Stimulated activated CD8-positive, alpha-beta memory T cell treated with anti-CD3 and anti-CD28 coated beads, Interleukin-12 subunit alpha, Interleukin-12 subunit beta, amount 100 ng/mL, for 24 hours (primary cell): ENCODE data around the gene ZNF613.
"Not testable (repeated sequence)": the region's sequence is repeated elsewhere in the genome, so short reads cannot be mapped to it uniquely, and the experiment has no call there.

Experiments used
- DNase-seq: peaks from one replicate; pipeline ENCODE4 v3.0.0-alpha.2; 2020; ENCODE audit errors: extremely low read depth

Gene ZNF613

DNA sequence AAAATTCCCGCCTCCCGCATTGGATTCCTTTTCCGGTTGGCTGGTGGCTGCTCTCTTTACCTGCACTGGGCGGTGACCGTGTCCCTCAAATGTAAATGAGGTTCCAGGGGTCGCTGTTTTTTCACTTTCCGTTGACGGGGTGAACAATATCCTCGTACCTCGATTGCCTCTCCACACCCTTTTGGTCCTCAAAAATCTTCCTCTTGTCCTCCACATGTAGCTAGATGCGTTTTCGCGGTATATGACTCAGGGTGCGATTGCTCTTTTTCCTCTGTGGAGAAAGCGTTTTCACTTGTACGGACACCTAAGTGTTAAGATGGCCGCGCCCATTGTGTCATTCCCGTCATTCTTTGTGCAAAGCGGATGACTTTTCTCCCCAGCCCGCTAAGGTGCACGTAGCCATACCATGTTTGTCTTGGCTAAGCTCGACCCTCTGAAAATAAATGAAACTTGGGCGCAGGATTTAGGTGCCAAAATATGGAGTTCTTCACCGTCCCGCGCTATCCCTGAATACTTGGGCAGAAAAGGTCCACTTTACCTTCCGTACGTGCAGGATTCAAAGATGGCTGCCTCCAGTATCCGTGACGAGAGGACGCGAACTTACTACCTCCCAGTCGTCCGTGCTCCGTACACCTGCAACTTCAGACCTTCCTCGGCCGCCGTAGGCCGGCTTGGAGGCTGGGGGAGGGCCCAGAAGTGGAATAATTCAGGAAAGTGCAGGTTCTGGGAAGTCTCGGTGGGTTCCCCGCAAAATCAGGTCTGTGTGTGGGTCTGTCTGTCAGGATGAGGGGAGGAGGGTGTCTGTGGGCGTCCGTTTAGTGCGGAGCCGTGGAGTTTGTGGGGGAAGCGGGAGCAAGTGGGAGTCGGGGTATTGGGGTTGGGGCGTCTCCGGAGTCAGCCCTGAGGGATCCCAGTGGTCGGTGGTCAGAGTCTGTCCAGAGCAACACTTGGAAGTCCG is at the start of gene ZNF613:
Gene ZNF613 (plus strand): TSS at position 689 of the 958 bp plus-strand sequence. CDS start 8,749 bp downstream, outside the sequence.
- DNase-seq = peak; percentile 57

DNA sequence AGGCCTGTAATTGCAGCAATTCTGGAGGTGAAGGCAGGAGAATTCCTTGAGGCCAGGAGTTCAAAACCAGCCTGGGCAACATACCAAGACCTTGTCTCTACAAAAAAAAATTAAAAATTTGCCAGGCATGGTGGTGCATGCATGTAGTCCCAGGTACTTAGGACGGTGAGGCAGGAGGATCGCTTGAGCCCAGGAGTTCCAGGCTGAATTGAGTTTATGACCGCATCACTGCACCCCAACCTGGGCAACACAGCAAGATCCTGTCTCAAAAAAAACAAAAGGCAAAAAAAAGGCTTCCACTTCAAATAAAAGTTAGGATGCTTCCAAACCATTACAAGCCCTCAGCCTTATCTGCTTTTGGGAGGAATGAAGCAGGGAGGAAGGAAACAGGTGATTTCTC is 44.8 kb upstream of the ZNF613 start:
- DNase-seq = no peak

DNA sequence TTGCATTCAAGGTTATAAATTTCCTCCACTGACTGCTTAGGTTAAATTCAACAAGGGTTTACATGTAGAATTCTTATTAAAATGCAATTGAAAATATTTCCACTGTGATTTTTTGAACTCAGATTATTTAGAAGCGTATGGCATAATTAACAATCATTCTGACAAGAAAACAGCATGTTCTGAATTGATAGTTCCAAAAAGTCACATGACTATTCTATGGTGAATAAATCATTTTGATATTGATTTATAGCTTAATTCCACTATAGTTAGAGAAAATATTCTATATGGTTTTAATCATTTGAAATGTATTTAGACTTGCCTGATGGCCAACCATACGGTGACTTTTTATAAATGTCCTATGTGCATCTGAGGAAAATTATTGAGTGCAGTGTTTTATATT is 42.6 kb upstream of the ZNF613 start:
- no peak for DNase-seq

DNA sequence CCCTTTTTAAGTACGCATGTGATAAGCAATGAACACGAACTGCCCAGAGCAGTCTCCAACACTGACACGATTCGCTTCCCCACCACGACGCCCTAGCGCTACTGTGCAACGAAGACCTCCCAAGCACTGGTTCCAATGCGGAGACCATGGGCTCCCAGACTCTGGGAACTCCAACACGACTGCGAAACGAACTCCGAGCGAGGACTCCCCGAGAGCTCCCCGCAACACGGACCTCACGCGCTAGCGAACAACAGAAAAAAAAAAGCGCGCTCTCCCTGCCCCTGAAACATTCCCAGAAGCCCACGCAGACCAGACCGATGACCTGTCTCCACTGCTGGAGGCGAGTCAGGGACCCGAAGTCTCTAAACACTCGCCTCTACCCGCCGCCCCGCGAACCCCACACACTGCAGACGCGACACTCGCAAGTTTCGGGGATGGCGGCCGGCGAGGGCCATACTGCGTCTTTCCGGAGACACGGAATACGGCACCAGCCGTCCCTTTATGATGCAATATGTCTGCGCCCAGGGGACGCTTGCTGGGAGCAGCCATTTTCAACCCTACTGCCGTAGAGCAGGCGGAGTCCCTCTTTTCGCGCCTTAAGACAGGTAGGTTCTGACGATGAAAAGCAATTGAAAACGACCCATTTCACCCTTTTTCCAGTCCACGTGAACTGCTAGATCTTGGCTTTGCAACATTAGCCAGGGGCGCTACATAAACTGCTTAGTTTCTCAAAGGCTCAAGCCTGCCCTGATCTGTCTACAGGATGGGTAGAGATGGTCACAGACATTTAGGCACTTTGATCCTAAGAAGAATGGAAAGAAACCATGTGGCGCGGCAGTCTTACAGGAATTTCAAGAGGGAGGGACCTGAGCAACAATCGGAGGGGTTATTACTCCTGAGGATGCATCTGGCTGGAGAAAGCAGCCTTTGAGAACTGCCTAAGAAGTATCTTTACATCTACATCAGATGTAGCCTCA is 39.5 kb upstream of the ZNF613 start, which contains the start of gene ZNF577:
Gene ZNF577 (minus strand): TSS at position 430 of the 977 bp plus-strand sequence. CDS start 7,569 bp downstream, outside the sequence.
- DNase-seq = peak; percentile 22

DNA sequence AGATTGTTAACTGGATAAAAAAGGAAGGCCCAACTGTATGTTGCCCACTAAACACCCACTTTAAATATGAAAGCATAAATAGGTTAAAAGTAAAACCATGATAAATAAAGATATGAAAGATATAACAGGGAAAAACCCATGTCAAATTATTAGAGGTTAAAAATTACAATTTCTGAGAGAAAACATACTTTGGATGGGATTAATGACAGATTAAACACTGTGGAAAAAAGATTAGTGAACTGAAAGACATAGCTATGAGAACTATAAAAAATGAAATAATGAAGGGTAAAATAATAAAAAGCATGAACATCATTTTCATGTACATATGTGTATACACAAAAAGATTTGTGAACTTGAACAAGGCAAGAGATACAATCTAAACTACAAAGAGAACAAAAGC is 37.3 kb upstream of the ZNF613 start:
- no peak for DNase-seq

DNA sequence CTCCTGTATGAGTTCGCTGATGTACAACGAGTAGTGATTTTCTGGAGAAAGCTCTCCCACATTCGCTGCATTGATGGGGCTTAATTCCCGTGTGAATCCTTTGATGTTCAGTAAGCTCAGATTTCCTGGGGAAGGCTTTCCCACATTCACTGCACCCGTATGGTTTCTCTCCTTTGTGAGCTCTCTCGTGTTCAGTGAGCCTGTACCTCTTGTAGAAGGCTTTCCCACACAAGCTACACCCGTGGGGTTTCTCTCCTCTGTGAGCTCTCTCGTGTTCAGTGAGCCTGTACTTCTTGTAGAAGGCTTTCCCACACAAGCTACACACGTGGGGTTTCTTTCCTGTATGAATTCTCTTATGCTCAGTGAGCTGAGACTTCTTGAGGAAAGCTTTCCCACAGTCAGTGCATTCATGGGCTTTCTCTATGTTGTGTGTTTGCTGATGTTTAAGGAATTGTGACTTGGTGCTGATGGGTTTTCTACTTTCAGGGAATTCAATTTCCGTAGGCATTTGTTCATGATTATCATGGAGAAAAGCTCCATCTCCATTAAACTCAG is 36.0 kb upstream of the ZNF613 start:
- DNase-seq = no peak

DNA sequence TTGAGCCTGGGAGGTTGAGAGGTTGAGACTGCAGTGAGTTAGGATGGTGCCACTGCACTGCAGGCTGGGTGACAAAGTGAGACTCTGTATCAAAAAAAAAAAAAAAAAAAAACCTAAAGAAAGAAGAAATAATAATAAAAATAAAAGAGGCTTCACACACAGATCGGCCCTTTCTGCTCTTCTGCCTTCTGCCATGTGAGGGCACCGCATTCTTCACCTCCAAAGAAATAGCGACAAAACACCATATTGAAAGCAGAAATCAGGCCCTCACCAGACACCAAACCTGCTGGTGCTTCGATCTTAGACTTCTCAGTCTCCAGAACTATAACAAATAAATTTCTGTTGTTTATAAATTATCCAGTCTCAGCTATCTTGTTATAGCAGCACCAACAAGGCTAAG is 25.4 kb upstream of the ZNF613 start:
- DNase-seq = no peak

DNA sequence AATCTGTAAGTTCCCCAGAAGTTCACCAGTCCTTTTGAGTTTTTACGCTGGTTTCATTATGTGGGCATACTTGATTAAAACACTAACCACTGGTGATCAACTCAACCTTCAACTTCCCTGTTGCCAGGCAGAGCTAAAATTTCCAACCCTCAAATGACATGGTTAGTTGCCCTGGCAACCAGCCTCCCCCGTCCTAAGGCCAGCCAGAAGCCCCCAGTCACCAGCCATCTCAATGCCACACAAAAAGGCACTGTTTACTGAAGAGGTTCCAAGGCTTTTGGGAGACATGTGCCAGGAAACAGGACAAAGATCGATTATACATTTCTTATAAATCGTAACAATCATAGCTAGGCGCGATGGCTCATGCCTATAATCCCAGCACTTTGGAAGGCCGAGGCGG is 24.1 kb upstream of the ZNF613 start:
- DNase-seq = no peak

DNA sequence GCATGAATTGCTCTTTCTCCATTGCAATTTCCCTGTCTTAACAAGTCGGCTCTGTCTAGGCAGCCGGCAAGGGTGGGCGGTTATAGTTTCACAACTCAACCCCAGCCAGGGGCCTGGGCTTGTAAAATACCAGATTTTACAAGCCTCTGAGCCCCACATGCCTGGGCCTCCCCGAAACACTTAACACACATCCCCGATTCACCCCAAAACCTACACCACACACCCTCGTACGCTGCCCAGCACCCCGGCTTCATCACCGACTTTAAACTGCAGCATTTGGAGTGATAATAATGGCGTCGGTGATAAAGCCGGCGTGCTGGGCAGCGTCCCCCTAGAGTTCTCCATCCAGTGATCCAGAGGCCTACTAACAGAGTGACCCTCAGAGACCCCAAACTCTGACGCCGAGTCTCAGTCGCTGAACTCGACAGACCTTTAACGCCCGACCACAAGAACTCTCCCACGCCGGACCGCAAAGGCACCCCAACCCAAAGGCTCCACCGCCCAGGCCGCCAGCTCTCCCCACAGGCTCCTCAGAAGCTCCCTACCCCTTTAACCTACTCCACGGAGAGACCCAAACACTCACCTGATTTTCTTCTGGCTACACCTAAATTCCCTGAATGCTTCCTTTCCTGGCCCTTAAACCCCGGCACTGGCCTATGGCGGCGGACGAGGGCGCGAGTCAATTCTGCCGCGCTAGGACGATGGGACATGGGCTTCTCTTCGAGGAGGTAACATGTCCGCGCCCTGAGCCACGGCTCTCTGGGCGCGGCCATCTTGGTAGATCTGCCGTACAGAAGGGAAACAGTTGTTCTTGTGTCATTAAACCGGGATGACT is 22.7 kb upstream of the ZNF613 start, which contains the start of gene ZNF649:
Gene ZNF649 (minus strand): TSS at position 687 of the 835 bp plus-strand sequence. CDS start 4,910 bp downstream, outside the sequence.
- DNase-seq = peak; percentile 51

DNA sequence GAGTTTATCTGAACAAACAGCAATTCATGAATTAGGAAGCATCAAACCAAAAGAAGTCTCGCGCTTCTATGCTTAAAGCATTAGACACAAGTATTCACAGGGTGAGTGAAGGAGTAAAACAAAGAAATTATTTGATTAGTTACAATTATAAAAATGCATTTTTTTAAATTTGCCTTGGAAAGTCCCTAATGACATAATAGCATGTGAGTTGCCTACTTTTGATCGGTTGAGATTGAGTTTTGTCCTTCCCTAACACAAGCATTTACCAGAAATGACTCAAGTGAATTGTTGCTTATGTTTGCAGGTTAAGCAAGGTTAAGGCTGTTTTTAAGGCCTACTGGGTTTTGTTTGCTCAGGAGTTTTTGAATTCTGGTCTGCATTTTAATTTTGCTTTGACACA is 22.1 kb upstream of the ZNF613 start:
- no peak for DNase-seq

DNA sequence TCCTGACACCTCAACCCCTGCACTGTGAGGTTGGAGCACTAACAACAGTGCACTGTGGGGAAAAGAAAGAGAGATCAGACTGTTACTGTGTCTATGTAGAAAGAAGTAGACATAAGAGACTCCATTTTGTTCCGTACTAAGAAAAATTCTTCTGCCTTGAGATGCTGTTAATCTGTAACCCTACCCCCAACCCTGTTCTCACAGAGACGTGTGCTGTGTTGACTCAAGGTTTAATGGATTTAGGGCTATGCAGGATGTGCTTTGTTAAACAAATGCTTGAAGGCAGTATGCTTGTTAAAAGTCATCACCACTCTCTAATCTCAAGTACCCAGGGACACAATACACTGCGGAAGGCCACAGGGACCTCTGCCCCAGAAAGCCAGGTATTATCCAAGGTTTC is 21.6 kb upstream of the ZNF613 start:
- not testable (repeated sequence) for DNase-seq

DNA sequence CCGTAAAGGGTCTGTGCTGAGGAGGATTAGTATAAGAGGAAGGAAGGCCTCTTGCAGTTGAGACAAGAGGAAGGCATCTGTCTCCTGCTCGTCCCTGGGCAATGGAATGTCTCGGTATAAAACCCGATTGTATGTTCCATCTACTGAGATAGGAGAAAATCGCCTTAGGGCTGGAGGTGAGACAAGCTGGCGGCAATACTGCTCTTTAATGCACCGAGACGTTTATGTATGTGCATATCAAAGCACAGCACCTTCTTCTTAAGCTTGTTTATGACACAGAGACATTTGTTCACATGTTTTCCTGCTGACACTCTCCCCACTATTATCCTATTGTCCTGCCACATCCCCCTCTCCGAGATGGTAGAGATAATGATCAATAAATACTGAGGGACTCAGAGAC is 21.2 kb upstream of the ZNF613 start:
- not testable (repeated sequence) for DNase-seq

DNA sequence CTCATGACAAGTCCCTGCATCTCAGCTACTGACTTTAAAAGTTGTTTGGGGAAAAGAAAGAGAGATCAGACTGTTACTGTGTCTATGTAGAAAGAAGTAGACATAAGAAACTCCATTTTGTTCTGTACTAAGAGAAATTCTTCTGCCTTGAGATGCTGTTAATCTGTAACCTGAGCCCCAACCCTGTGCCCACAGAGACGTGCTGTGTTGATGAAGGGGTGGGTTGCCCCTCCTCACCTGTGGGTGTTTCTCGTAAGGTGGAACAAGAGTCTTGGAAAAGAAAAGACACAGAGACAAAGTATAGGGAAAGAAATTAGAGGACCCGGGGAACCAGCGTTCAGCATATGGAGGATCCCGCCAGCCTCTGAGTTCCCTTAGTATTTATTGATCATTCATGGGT is 19.3 kb upstream of the ZNF613 start:
- DNase-seq = not testable (repeated sequence)

DNA sequence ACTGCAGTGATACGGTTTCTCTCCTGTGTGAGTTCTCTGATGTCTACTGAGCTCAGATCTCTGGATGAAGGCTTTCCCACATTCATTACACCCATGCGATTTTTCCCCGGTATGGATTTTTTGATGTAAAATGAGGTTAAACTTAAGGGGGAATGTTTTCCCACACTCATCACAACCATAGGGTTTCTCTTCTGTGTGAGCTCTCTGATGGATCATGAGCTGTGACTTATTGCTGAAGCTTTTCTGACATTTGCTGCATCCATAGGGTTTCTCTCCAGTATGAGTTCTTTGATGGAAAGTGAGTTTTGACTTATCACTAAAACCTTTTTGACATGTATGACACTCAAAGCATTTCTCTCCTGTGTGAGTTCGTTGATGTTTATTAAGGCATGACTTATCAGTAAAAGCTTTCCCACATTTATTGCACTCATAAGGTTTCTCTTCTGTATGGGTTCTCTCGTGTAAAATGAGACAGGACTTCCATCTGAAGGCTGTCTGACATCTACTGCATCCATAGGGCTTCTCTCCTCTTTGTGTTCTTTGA is 11.9 kb upstream of the ZNF613 start:
- DNase-seq = no peak

DNA sequence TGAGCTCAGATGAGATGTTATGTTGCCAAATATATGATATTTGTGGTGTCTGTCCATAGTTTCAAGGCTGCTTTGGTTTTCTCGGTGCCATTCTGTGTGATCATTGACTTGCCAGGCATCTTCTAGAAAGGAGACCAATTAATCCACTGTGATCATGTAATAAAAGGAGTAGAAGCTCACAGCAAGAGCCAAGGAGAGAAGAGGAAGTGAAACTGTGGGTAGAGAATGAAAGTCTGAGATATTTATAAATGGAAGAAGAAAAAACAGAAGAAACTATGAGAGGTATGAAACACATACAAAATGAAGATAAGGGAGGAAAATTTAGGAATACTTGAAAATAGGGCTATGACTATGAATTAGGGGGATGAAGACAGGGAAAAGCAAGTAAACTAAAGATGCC is 11.1 kb upstream of the ZNF613 start:
- no peak for DNase-seq

DNA sequence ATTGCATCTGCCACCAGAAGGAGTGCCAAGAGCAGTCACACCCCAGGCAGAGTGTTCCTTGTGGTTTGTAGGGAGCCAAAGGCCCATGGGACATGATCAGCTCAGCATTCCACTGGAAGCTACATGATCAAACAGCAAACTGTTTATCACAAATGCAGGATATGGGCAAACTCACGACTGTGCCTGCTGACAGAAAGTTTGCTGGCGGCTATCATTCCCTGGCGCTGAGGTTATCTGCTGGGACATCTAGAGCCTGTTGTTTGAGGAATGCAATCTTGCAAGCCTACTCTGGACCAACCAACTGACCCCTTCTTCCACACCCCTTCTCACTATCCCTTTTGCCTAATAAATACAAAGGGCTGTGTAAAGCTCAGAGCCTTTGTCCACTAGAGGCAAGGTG is 7.7 kb upstream of the ZNF613 start:
- DNase-seq = no peak

DNA sequence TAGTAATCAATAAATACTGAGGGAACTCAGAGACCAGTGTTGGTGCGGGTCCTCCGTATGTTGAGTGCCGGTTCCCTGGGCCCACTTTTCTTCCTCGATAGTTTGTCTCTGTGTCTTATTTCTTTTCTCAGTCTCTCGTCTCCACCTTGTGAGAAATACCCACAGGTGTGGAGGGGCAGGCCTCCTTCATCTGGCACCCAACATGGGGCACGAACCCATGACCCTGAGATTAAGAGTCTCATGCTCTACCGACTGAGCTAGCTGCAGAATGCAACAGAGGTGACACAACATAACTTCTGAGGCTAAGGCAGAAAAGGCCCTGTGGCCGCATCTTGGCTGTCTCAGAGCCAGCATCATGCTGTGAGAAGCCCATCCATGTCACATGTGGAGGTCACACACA is 5.3 kb upstream of the ZNF613 start:
- no peak for DNase-seq

DNA sequence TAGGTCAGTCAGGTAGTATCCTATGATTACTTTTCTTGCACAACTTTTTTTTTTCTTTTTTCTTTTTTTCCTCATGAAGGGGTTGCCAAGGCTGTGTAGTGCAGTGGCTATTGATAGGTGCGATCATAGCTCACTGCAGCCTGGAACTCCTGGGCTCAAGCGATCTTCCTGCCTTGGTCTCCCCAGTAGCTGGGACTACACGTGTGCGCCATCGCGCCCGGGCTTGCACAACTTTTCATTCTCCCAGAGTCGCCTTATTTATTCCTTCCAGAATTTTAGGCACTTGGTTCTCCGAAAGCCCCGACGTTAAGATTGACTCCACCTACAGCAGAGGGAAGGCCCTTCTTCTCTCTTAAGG is 867 bp upstream of the ZNF613 start:
- no peak for DNase-seq

DNA sequence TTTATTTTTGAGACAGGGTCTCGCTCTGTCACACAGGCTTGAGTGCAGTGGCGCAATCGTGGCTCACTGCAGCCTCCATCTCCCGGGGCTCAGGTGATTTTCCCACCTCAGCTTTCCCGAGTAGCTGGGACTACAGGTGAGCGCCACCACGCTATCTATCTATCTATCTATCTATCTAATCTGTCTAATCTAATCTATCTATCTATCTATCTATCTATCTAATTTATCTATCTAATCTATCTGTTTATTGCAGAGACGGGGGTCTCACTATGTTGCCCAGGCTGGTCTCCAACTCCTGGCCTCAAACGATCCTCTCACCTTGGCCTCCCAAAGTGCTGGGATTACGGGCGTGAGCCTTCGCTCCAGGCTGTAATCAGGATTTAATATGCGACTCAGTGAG is 587 bp downstream of the ZNF613 start:
- no peak for DNase-seq

DNA sequence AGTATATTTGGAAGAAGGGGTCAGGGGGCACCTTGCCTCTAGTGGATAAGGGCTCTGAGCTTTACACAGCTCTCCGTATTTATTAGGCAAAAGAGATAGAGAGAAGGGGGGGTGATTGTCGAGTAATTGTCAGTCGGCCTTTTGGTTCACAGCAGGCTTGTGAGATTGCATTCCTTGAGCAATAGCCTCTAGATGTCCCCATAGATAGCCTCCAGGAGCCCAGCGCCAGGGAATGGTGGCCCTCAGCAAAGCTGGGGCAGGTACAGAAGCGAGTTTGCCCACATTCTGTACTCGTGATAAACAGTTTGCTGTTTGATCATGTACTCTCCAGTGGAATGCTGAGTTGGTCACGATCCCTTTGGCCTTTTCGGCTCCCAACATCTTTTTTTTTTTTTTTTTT is 4.6 kb downstream of the ZNF613 start:
- no peak for DNase-seq

DNA sequence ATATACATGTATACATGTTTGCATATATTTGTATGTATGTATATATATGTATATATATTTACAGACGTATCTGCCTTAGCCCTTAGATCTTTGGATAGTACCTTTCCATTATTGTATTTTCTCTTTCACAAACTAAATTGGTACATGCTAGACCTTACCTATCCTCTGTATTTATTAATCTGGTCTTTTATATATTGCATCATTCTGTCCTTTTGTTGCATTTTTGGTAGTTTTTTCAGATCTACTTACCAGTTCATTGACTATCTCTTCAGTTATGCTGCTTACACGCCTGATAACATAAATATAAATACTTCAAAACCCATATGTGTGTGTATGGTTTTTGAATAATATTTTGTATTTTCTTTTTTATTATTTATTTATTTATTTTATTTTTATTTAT is 11.7 kb downstream of the ZNF613 start:
- no peak for DNase-seq
